Measurements from ENCODE around the gene CRACDL. TPM values are rescaled to one million over a fixed set of nuclear protein-coding genes. Genes with fewer than 3 reads are reported as not detected.

Gene CRACDL
- total RNA-seq, 2 experiments from 2014 or later: 0.36 to 1.5 TPM

DNA sequence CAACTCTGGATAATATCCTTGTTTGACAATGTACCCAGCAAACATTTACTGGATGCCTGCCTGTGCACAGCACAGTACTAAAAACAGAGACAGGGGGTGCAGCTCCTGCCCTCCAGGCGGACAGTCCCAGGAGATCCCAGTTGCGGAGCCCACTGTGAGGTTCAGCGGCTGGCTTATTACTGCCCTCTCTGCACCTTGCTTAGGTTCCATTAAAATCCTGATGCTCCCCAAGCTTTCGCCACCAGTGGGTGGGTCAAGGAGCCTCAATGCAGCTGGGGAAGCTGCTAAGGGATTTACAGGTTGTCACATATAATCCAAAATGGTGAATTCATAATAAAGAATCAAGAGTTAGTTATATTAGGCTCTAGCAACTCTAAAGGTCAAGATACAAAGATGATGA, 38.3 kb downstream of the CRACDL start:
- TF ChIP-seq CTCF (IDR thresholded peaks at IDR 0.05): no peak
- DNase-seq (no peak), ATAC-seq (ENCODE audit: poor library complexity) (no peak)
- no peaks in the 10 kb centered on the region for H3K27me3 ChIP-seq (ENCODE audit: control insufficient read depth in 1 of 2, insufficient read depth in 2 of 2, low read length in 2 of 2)
- H3K4me3 ChIP-seq (ENCODE audit: low read length): no peak overlapping the region
- H3K9me3 ChIP-seq (ENCODE audit: control insufficient read depth in 1 of 2, insufficient read depth in 1 of 2, low read length in 2 of 2): no peaks in the 10 kb centered on the region
- H3K4me3 Mint-ChIP-seq: no peak overlapping the region
- no peaks in the 10 kb centered on the region for H3K36me3 Mint-ChIP-seq (ENCODE audit: low read depth)
- H3K27me3 Mint-ChIP-seq: no peaks in the 10 kb centered on the region
- no peak overlapping the region for H3K27ac ChIP-seq (ENCODE audit: low read depth in 1 of 2, low read length in 2 of 2)
- H3K27ac Mint-ChIP-seq: no peak overlapping the region
- no peaks in the 10 kb centered on the region for H3K4me1 ChIP-seq (ENCODE audit: insufficient read depth, low read length)
- intact Hi-C loops (cut with DNase I, micrococcal nuclease): no loop called here
- H3K4me1 Mint-ChIP-seq (ENCODE audit: low read depth): no peaks in the 10 kb centered on the region
- ChIA-PET CTCF (no interaction called here), POLR2A (no interaction called here)
- H3K9me3 Mint-ChIP-seq: no peaks in the 10 kb centered on the region
- no peaks in the 10 kb centered on the region for H3K36me3 ChIP-seq (ENCODE audit: insufficient read depth, low read length)

GRCh38 chr2:98896944-98897343, 39.1 kb downstream of the CRACDL start:
- no peaks in the 10 kb centered on the region for H3K27me3 ChIP-seq (ENCODE audit: control insufficient read depth in 1 of 2, insufficient read depth in 2 of 2, low read length in 2 of 2)
- intact Hi-C loops (cut with DNase I, micrococcal nuclease): no loop called here
- no peaks in the 10 kb centered on the region for H3K9me3 ChIP-seq (ENCODE audit: control insufficient read depth in 1 of 2, insufficient read depth in 1 of 2, low read length in 2 of 2)
- H3K9me3 Mint-ChIP-seq: no peaks in the 10 kb centered on the region
- ATAC-seq (ENCODE audit: poor library complexity) (no peak), DNase-seq (no peak)
- POLR2A ChIA-PET: no interaction called here
- no peaks in the 10 kb centered on the region for H3K4me1 Mint-ChIP-seq (ENCODE audit: low read depth)
- CTCF ChIA-PET: no interaction called here
- no peak overlapping the region for H3K4me3 ChIP-seq (ENCODE audit: low read length)
- H3K4me3 Mint-ChIP-seq: no peak overlapping the region
- TF ChIP-seq CTCF (IDR thresholded peaks at IDR 0.05): no peak
- H3K36me3 Mint-ChIP-seq (ENCODE audit: low read depth): no peaks in the 10 kb centered on the region
- no peak overlapping the region for H3K27ac Mint-ChIP-seq
- H3K27ac ChIP-seq (ENCODE audit: low read depth in 1 of 2, low read length in 2 of 2): no peak overlapping the region
- no peaks in the 10 kb centered on the region for H3K36me3 ChIP-seq (ENCODE audit: insufficient read depth, low read length)
- no peaks in the 10 kb centered on the region for H3K4me1 ChIP-seq (ENCODE audit: insufficient read depth, low read length)
- no peaks in the 10 kb centered on the region for H3K27me3 Mint-ChIP-seq

DNA sequence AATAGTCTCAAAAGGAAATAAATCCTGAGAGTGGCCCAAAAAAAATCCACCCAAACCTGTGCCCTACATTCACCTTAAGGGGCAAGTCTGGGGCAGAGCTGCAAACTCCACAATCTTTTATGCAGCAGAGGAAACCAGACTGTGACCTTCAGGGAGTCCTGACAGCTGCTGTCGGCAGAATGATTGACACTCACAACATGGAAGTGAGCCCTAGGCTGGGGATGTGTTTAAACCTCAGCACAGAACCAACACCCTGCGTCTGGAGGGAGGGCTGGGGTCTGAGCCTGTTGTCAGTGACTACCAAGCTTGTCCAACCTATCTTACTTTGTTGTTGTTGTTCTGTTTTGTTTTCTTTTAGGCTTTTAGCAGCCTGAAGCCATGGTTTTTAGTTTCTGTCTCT, 39.6 kb downstream of the CRACDL start:
- H3K9me3 Mint-ChIP-seq: no peaks in the 10 kb centered on the region
- no peak overlapping the region for H3K4me3 Mint-ChIP-seq

More for the DNA sequence above, 39.6 kb downstream of the CRACDL start:
- no peaks in the 10 kb centered on the region for H3K4me1 ChIP-seq (ENCODE audit: insufficient read depth, low read length)
- H3K27ac ChIP-seq (ENCODE audit: low read depth in 1 of 2, low read length in 2 of 2): no peak overlapping the region
- no peak for TF ChIP-seq CTCF (IDR thresholded peaks at IDR 0.05)
- ChIA-PET POLR2A (no interaction called here), CTCF (no interaction called here)
- intact Hi-C loops (cut with DNase I, micrococcal nuclease): no loop called here
- H3K36me3 Mint-ChIP-seq (ENCODE audit: low read depth): no peaks in the 10 kb centered on the region
- no peak overlapping the region for H3K4me3 ChIP-seq (ENCODE audit: low read length)
- DNase-seq: no peak
- H3K36me3 ChIP-seq (ENCODE audit: insufficient read depth, low read length): no peaks in the 10 kb centered on the region
- no peak for ATAC-seq (ENCODE audit: poor library complexity)
- no peak overlapping the region for H3K27ac Mint-ChIP-seq
- H3K27me3 Mint-ChIP-seq: no peaks in the 10 kb centered on the region
- no peaks in the 10 kb centered on the region for H3K9me3 ChIP-seq (ENCODE audit: control insufficient read depth in 1 of 2, insufficient read depth in 1 of 2, low read length in 2 of 2)
- H3K27me3 ChIP-seq (ENCODE audit: control insufficient read depth in 1 of 2, insufficient read depth in 2 of 2, low read length in 2 of 2): no peaks in the 10 kb centered on the region
- H3K4me1 Mint-ChIP-seq (ENCODE audit: low read depth): no peaks in the 10 kb centered on the region

Data from CD4-positive, alpha-beta T cell (primary cell).